GOT3 (cell line): ENCODE measurements around the gene NFE2.
"Not testable (repeated sequence)": the region's sequence is repeated elsewhere in the genome, so short reads cannot be mapped to it uniquely, and the experiment has no call there.

Source experiments
- DNase-seq: peaks from one replicate; lab custom pipeline; 2025; ENCODE audit warnings: mixed read lengths; lab: John Stamatoyannopoulos, UW

Gene NFE2

DNA sequence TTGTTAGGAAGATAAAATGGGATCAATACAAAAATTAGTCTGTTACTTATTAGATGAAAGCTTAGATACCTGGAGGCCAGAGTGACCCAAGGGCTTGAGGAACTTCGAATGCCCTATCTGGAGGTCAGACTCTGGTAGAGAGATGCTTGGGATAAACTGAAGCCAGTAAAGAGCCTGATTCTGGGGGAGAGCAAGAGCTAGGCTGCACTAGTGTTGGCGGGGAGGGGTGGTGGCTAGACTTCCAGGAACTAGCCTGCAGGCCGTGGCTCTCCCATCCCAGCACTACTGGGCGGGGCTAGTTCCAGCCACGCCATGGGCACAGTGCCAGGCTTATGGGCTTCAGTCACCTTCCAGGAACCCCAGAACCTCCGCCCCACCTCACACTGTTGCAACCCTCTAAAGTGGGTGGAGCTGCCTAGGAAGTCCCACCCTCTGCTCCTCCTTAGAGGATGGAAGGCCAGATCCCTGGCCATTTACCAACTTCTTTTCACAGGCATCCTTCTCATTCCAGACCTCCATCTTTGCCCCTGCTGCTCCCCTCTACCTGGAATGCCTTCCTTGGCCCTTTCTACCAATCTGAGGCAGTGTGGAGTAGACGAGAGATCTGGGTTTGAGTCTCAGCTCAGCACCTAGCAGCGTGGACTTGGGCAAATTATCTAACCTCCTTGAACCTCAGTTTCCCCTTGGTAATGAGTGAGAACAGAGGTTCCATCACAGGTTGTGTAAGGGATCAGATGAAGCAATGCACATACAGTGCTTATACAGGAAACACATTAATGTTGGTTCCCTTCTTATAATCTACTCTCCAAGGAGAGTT lies 6.3 kb upstream of the NFE2 start:
- DNase-seq: no peak

DNA sequence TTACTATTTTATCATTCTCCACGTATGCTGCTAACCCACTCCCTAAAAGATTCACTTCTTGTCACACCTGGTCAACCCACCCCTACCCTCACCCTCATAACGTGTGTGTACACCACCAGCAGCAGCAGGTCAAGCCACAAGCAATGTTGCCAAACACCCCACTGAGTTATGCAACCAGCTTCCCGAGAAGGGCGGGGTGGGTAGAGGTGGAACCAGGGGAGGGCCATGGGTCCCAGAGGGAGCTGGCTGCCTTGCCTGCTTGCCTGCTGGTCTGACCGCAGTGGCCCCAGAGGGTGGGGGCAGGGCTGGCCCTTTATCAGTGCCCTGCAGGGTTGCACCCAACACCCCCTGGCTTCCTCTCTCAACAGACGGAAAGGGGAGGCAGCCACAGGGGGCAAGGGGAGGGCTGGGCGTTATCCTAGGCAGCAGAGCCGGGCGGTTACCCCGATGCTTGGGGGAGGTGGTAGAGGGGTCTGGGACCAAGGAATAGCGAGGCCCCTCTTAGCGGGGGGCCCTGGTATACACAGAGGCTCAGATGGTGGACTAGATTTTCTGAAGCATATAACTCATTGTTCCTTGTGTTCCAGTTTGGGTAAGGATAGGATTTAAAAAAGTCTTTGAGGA lies 3.5 kb upstream of the NFE2 start:
- no peak for DNase-seq

DNA sequence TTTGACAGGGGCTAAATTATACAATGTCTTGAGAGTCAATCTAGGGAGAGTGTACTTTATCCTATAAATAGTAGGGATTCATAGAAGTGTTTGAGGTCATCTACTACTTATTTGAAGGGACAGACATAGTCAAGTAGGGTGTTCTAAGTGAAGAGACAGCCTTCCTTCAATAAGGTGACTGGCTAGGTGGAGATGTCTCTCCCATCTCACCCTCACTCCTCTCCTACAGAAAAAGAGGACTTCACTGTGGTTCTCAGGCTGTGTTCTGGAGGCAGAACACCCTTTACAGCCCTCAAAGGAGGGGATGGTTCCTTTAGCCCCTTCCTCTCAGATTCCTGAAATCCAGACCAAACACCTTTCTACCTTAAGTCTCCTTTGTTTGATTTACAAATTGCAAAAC lies 2.8 kb upstream of the NFE2 start:
- DNase-seq: no peak

DNA sequence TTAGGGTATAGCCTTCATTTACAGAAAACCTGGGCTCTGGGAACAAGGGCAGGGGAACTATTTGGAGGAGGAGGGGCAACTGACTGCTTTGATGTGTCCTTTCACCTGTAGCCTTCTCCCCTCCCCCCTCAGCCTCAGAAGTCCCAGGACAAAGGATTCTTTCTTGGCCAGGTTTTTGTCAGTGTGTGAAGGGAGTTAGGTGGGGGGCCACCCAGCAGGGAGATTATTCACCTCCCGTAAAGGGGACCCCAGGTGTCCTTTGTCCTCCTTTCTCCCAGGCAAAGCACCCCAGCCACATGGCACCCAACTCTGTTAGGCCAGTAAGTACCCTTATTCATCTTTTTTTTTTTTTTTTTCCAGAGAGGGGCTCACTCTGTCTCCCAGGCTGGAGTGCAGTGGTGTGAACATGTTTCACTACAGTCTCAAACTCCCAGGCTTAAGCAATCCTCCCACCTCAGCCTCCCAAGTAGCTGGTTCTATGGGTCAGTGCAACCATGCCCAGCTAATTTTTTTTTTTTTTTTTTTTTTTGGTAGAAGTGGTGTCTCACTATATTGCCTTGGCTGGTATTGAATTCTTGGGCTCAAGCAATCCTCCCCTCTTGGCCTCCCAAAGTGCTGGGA lies 723 bp upstream of the NFE2 start:
- DNase-seq: no peak

DNA sequence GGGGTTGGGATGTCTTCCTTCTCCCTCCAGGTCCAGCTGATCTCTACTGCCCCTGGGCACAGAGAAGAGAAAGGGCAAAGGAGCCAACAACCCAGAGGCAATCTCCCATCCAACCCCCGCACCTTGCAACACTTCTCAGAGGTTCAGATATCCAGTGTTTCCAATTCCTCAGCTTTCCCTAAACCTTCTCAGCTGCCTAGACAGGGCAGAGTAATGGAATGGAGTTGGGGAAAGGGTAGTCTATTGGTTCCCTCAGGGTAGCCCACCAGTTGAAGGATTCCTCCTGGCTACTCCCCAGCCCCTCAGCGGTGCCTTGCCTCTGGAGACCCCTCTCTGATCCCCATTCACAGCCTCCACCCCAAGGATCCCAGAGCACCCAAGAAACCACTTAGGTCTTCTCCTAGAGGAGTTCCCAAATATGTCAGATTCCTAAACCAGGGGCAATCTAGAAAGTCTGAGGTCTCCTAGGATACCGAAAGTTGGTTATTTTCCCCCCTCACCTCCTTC lies 537 bp downstream of the NFE2 start:
- DNase-seq: no peak

DNA sequence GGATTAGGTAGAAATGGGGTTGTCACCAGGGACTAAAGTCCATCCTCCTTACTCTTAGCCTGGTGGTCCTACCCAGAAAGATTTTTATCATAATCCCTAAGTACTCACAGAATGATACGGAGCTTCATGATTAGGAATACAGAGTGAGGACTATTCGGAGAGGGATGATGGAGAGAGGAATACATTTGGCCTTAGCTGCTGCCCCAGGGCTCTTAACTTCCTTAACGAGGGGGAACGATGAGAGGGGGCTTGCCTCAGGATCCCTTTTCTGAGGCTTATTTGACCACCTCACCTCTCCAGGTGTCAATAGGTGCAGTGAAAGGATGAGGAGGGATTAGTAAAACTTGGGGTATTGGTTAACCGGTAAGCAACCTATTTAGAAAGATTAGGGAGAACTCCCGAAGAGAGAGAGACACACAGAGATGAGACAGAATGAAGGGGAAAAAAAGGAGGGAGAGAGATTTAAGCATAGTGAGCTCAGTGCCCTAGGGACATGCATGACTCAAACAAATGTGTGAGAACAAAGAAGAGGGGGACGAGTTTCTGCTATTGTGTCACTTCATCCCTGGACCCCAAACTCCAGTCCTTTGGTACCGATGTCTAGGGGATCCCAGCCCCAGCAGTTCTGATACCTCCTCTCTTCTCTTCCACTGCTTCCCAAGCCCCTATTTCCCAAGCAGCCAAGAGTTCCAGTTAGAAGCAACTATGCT lies 1.1 kb downstream of the NFE2 start:
- no peak for DNase-seq

DNA sequence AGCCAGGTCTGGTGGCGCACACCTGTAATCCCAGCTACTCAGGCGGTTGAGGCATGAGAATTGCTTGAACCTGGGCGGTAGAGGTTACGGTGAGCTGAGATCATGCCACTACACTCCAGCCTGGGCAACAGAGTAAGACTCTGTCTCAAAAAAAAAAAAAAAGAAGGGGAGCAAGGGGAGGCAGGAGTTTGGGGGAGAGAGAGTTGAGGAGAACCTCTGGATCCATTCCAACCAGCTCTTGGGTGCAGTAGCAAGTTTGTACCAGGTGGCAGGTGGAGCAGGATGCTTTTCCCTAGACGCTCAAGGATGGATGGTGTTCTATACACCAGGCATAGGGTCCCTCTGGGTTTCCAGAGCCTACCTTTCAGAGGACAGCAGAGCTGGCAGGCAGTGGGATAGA lies 1.9 kb downstream of the NFE2 start:
- DNase-seq: no peak

DNA sequence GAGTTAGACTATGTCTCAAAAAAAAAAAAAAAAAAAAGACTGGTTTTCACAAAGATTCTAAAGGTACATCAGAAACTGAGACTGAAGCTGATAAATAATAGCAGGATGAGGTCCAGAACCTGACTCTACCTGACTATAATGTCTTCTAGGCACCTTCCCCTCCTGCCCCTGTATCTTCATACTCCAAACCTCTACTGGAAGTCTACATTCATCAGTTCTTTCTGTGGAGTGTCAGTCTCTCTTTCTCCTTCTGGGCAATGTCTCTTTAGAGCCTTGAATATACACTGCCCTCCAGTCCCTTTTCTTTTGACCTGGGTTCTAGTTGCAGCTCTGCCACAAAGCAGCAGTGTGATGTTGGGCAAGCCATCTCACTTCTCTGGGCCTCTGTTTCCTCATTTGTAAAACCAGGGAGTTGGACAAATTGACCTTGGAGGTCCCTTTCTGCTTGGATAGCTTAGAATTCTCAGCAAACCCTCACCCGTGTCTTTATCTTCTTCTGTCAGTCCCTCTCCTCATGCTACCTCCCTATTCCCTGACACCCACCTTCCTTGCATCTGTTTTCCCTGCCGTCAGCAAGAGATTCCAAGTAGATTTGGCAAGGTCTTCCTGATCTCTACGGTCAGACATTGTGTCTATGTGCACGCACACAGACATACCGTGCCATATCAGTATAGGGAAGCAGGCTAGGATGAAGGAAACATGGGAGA lies 4.3 kb downstream of the NFE2 start:
- DNase-seq: no peak

DNA sequence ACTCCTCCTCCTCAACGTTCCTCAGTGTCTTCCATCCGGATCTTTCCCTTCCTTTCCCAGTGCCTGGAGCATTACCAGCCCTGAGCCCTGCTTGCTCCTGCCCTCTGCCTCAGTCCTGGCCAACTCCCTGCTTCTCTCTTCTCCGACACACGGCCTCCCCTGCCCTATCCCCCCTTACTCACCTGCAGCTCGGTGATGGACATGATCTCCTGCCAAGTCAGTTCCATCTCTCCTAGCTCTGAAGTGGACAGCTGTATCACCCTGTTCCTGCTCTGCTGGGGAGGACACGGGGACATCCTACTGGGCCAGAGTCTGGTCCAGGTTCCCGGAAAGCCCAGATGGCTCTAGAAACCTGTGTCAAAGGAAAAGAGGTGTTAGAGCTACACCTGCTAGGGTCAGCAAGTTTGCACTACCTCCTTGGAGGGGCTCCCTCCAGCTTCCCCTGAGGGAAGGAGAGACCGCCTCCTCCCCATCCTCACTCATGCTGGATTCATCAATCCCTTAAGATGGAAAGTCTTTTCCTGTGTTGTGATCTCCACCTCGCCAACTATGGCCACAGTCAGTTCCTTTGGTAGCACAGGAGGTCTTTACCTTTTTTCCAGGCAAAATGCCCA lies 5.8 kb downstream of the NFE2 start:
- DNase-seq: no peak

DNA sequence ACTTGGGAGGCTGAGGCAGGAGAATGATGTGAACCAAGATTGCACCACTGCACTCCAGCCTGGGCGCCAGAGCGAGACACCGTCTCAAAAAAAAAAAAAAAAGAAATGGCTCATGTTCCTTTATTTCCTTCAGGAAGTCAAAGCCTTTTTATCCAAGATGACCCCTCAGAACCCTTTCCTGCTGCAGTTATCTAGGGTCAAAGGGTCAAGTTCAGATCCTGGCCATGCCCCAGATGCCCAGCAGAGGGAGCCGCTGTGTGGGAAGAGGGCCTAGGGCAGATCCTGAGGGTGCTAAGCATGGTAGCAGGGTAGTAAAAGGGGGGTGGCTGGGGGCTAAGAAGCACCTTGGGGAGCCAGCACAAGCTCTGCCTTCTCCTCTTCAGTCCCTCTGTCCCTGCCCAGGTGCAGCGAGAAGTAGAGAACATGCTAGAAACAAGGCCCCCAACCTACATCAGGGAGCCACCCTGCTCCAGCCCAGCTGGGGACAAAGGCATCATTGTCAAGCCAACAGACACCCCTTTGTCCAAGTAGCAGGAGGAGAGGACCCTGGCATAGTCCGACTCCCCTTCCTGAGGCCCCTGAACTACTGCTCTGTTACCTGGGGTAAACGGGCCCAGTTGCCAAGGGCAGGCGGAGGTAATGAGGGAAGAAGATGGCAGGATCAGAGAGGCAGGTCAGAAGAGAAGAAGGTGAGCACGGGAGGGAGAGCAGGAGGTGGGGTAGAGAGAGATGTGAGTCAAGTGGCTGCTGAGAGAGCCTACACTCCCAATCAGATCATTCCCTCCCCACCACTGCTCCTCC lies 6.5 kb downstream of the NFE2 start:
- no peak for DNase-seq

DNA sequence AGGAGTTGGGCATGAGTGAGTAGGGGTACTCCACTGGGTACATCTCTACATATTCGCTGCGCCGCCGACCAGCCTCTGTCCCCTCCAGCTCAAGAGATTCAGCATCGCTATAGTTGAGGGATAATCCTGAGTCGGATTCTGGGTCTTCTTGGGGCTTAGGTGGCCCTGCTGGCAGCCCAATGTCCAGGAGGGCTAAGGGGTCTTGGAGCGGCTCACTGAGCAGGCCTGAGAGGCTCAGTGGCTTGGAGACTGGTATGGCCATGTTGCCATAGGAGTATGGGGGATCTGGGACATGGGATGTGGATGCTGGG lies 7.9 kb downstream of the NFE2 start:
- no peak for DNase-seq

DNA sequence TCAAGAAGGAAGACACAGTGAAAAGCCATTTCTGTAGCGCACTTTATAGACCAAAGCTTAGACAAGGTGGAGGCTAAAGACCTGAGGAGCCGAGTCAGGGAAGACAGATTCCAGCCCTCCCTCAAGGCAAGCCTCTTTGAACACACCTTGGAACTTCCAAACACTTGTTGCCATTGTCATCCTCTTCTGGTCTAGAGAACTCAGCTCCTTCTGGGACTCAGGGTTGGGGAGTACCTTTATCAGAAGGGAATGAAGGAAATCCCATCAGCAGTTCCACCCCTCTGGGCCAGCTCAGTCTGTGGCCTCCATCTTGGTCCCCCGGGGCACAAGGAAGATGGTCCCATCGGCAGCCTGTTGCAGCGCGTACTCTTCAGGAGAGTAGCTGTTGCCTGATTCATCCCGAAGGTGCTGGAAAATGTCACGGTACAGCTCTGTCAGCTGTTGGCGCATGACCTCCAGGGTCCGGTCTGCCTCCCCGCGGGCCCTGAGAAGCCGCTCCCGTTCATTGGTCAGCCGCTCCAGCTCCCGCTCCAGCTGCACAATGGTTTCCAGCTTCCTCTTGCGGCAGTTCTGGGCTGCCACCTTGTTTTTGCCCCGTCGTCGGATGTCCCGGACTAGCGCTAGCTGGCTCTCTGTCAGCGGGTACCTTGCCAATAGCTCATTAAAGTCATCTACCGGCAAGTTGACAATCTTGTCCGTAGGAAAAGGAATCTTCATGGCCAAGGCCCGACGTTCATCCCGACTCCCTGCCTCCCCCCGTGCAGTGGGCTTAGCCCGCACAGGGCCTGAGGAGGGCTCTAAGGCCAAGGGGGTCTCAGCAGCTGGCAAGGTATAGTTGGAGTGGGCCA lies 8.5 kb downstream of the NFE2 start:
- DNase-seq: no peak

DNA sequence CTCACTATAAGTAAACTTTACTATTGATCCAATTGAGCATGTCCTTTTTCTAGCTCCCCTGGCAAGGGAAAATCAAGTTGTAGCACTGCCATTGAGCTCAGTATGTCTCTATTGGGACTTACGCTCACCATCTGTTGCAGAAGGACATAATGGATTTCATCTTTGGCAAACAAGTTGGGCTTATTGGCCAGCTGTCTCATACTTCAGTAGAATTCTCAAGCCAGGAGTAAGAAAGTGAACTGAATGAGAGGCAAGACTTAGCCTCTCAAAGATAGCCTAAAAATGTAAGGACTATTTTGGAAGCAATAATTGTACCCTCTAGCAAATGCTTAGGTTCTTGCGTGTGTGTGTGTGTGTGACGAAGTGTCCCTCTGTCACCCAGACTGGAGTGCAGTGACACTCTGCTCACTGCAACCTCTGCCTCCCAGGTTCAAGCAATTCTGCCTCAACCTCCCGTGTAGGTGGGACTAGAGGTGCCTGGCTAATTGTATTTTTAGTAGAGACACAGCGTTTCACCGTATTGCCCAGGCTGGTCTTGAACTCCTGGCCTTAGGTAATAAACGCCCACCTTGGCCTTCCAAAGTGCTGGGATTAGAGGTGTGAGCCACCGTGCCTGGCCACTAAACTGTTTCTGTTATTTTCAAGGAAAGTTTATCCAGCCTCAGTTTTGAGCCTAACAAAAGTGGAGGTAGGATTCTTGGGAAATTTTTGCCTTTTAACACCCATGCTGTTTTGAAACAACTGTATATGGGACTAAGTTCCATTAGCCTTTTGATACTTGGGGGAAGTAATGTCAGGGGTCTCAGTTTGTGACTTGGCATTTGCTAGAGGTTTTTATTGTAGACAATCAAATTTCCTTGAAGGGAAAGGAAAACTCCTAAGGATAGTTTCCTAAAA lies 13.3 kb downstream of the NFE2 start:
- DNase-seq: no peak

DNA sequence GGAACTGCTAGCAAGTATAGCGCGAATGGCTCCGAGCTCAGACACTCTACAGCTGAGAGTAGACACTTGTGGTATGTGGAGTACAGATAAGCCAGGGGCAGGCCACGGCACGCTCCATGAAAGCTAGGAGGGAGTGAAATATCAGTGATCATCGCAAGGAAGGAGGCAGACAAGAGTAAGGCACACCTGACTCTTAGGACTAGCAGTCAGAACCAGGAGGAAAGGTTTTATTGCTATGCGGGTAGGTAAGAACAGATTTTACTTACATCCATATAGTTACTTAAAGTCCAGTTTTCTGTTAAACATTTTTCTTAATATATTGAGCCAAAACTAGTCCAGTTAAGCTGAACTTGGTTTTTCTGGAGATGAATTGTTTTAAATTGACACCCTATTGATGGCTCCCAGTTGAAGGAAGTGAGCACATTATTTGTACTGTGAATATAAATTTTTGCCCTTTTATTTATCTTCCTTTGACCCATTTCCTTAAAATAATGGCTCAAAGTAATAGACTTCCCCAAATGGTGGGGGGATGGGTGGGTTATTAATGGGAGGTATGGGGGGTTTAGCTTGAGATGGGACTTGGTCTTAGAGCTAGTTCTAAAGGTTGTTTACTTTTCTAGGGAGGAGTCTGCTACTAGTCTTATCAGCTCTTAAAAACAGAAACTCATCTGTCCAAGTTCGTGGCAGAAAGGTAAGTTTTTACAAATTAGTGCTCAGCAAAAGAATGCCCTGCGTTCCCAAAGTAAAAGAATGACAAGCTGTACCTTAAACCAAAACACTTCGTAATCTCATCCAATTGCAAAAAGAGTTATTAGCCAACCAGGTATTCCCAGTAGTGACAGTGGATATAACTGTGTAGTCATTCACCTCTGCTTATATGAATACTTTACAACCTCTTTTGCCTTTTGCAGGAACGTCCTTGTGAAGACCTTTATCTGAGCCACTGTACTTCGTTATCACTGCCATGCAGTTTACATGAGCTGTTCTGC lies 14.5 kb downstream of the NFE2 start:
- no peak for DNase-seq

DNA sequence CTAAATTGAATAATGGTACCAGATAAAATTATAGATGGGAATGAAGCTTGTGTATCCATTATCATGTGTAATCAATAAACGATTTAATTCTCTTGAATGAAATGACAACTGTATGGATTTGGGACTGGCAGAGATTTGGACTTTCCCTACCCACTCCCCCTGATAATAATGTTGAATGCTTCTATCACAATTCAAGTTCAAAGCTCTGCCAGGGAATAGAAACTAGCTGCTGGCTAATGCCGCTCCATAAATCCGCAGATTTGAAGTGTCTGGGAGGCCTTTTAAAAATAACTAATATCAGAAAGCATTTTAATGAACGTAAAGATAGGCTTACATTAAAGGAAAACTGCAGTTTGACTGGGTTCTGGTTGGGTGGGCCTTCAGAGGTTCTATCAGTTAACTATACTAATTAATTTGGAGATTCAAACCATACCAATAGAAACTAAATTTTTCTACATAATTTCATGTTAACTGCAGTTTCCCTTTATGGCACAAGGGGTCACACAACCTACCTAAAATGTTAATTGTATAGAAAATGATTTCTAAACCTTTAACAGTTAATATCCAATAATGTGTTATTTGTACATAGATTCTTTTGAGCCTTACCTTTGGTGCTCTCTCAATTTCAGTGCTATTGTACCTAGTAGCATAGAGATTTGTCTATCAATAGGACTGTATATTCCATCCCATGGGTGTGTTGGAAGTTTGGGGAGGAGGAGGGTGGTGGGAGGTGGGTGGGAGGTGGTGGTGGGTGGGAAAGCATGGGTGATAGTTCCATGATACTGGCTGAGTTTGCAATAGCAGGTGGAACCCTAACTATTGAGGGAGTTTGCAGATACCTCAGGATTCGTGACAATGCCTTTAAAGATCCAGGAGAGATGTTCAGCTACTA lies 15.4 kb downstream of the NFE2 start:
- DNase-seq: no peak

DNA sequence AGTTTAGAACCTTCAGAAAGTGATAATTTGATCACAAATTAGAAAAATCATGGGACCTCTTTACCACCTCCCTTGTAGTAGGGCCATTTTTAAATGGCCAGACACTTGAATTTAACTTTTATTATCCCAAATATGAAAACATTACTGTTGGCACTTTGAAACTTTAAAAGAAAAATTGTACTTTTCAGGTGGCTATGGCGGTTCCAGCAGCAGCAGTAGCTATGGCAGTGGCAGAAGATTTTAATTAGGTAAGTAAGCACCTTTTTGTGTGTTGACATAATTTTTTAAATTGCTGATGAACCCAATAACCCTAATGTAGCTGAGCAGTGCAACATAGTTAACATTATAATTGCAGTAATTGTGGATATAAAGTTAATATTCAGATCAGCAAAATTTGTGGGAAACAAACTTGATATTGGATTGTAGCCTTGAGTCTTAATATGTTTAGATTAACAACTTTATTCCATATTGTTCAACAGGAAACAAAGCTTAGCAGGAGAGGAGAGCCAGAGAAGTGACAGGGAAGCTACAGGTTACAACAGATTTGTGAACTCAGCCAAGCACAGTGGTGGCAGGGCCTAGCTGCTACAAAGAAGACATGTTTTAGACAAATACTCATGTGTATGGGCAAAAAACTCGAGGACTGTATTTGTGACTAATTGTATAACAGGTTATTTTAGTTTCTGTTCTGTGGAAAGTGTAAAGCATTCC lies 16.6 kb downstream of the NFE2 start:
- DNase-seq: not testable (repeated sequence)
